CD4-positive, alpha-beta T cell treated with Interleukin-15 for 4 hours (primary cell): Measurements from ENCODE around the gene NPS.

Source experiments
- DNase-seq: peaks from one replicate; pipeline ENCODE4 v3.0.0-alpha.2; 2020; ENCODE audit warnings: low spot score

NPS gene, protein sequence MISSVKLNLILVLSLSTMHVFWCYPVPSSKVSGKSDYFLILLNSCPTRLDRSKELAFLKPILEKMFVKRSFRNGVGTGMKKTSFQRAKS

DNA sequence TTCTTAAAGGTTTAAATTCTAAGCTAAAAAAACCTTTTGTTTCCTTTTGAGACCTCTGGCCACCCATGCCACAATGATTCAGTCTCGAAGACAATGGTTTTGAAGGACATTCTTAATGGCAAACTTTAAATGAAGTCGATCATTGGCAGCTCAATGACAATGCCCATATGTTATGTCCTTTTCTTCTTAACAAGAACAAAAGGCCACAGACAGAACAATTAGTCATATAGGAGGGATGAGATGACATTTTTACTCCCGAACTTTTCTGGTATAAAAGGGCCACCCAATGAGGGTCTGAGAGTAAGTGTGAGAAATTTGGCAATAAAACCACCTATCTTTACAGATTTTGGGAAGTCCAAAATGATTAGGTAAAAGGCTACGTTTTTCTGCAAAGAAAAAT lies at the start of gene NPS:
NPS (plus strand) TSS at position 301 of the 400 bp plus-strand sequence; CDS start at position 361, 60 bp downstream.
- DNase-seq = no peak

DNA sequence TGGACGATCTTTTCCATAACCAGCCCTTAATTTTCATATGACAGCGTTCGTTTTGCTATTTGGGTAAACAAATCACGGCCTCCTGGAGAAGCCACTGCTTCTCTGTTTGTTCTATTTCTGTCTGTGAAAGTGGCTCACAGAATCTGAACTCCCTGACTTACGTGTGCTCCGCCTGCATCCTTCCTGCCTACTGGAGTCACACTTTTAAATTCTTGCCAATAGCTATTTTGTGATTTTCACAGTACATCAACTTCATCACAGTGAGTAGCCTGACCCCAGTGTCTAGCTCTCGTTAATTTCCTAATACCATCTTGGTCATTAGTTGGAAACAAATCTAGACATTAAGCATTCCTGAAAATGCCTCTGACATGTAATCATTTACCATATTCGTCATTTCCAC lies 49.0 kb upstream of the NPS start:
- DNase-seq = no peak

- DNase-seq = no peak
These were observed 43.0 kb upstream of the NPS start for GRCh38 chr10:127506094-127506493.

DNA sequence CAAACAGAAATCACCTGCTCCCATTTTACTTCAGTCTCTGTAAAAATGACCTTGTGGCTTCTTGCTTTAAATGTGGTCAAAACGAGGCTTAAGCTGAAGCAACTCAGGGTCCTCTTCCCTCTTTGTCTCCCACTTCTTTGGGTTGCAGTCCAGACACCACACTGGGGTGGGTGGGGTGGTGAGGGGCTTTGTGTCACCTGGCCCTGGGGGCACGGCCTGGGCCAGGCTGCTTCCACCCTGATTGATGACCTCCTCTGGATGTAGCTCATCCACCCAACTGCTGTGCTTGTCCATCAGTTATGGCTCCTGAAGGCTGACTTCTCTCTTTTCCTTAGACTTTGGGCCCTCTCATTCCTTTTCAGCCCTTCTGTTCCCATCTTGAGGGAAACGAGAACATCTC lies 26.8 kb upstream of the NPS start:
- no peak for DNase-seq

- no peak for DNase-seq
These were observed 25.6 kb upstream of the NPS start for GRCh38 chr10:127523476-127523875.

GRCh38 chr10:127524229-127524628 lies 24.9 kb upstream of the NPS start:
- no peak for DNase-seq

DNA sequence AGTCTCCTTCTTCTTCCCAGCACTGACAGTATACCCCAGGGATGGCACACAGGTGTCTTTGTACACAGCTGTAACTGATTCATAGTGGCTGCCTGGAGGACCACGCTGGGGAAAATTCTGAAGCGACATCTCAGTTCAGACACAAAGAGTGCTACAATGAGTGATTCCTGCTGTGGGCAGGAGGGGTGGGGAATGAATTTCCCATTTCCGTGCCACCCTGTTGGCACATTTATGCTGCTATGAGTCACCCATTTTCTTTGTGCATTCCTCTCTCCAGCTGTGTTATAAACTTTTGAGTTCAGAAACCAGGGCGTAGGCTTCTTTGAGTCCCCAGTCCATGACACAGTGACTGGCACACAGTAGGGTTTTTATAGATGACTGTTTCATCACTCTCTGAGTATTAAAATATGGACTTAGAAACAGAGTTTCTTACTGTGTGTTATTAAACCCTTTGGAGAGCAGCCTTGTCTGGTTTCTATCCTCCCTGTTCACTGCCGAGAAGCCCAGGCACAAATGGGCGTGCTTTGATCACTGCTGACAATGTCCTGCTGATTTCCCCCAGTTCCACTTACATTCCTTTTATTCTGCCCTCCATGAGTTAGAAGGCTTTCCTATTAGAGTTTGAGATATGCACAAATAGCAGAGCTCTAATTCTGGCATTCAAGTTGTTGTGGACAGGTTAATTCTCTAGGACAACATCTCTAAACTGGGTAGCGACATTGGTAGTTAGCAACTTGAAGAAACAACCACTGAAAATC lies 24.0 kb upstream of the NPS start:
- DNase-seq = no peak

GRCh38 chr10:127525686-127526085 lies 23.4 kb upstream of the NPS start:
- no peak for DNase-seq

- DNase-seq = no peak
These were observed 22.9 kb upstream of the NPS start for GRCh38 chr10:127526161-127526560.

DNA sequence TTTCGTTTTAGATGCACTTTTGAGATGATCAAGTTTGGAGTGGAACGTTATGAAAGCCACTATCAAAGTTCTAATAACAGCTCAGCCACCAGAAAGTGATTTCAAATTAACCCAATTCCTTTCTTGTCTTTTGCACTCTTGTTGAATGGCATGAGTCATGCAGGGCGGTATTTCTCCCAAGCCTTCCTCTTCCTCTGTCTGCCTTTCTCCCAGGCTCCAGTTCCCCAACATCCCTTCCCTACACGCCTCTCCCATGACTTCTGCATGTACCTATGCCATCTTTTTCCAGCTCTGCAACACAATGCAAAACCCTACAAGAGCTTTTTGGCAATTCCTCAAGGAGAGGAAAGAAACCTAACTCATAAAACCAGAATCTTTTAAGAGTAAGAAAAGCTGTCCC lies 21.8 kb upstream of the NPS start:
- no peak for DNase-seq

GRCh38 chr10:127527891-127528290 lies 21.2 kb upstream of the NPS start:
- DNase-seq = no peak

DNA sequence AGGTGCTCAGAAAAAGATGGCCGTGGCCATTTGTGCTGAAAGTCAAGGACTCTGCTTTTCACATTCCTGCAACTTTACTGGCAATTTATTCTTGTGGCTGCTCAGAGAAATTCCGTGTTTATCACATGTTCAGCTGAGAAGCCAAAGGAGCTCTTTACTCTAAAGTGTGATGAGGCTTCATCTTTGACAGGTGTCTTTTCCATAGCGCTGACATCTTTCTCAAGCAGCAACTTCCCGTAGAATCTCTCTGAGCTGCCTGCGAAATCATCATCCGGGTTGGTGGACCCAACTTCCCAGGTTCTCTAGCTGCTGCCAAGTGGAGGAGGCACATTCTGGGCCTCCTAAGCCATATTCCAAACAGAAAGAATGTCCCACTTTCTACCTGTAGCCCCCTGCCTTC lies 16.9 kb upstream of the NPS start:
- DNase-seq = no peak

- DNase-seq = no peak
These were observed 16.4 kb upstream of the NPS start for GRCh38 chr10:127532659-127533058.

- DNase-seq = no peak
These were observed 15.0 kb upstream of the NPS start for GRCh38 chr10:127534074-127534473.

- no peak for DNase-seq
These were observed 14.6 kb upstream of the NPS start for GRCh38 chr10:127534496-127534895.

DNA sequence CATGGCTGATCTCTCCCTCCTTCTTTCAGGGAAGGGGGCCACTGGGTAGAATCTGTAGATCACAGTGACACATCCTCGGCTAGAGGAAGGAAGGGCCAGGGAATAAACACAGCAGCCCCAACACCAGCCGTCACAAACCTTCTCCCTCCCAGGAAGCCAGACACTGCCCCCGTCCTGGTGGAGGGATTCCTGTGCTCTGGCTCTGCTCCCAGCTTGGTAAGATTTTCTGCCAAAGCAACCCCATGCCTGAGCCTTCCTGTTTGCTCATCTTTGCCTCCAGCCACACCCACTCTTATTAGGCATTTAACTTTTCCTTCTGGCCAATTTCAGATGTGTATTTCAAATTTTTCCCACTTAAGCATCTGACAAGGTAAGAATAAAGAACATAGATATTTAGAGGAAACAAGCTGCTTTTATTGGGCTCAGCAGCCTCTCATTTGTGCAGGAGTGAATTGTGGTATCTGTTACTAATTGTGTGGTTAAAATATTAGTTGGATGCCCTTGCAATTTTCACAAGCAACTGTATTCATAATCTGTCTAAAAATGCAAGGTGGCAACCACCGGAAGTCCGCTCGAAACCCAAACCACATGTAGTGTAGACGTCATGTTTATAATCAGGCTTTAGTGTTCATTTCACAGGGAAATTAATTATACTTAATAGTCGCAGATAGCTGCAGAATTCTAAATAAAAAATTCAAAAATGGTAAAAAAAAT lies 13.2 kb upstream of the NPS start:
- no peak for DNase-seq

DNA sequence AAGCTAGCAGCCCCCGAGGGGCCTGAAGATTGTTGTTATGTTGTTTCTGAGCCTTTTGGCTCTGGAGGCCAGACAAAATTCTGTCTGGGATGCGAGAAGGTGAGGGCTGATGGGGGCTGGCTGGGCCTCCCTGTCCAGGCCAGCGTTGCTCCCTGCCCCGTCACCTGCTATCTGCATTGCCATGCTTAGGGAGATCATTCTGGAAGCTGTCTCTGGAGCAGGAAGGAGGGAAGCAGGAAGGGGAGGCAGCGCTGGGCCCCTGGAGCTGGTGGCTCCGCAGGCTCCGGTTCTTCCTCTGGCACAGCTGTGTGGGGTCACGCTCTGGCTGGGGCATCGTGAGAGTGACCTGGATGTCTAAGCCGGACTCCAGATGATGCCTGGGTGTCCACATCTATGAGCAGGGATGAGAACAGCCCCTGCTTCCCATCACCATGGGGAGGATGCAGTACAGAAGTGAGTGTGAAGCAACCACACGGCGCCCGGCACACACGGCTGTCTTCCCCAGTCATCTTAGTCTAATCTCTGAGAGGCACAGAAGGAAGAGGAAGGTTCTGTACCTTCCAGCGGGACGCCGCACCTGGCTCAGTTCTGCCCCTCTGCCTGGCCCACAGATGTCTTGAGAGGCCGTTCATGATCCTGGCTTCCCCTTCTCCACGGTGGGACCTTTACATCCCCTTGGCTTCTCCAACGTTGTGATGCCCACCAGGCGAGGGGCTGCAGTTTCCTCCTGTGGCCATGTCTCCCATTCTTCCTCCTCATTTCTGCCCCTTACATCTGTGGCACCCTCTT lies 11.9 kb upstream of the NPS start:
- no peak for DNase-seq

DNA sequence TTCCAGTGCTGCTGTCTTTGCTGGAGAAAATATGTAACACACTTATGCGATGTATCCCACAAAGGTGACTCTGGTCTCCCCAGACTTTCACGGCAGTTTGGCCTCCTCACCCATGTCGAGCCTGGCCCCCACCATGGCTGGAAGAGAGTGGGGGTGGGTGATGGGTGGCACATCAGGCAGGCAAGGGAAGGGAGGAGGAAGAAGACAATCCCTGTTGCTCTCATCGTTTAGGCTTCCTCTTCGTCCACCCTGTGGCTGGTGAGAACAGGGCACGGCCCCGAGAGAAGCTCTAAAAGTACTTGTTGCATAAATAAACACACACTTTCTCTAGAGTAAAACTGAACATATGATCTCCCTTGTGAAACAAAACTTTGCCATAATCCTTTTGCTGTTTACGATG lies 11.2 kb upstream of the NPS start:
- DNase-seq = no peak

DNA sequence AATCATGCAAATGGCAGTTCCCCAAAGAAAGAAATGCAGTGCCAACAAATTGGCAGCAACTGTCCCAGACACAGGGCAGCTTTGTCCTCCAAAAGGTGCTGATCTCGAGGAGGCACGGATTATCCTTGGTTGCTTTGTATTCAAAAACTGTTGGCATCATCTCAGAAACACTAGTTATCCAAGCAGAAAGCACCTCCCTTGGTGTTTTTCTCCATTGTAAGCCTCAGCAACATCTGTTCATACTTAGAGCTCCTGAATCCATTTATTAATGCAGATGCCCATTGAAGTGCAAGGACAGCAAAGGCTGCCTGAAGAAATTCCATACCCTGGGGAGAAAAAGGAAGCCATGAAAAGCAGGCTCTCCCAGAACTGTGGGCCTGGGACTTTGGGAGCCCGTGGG lies 1.1 kb upstream of the NPS start:
- no peak for DNase-seq

DNA sequence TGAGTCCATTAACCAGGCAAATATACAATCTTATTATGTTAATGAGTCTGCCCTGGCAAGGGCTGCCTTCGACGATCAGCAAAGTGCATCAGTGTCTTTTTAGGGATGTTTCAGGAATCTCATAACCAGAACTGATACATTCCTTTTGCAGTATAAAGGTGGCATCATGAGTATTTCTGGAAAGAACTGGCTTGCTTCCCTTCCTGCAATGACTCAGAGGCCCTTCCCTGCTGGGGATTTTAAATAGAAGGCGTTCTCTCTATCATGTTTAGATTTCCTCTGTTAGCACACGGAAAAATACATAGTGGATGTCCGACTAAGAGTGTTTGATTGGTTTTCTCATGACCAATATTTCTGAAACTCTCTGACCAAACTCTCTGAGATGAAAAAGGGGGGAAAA lies 1.8 kb downstream of the NPS start:
- DNase-seq = no peak

DNA sequence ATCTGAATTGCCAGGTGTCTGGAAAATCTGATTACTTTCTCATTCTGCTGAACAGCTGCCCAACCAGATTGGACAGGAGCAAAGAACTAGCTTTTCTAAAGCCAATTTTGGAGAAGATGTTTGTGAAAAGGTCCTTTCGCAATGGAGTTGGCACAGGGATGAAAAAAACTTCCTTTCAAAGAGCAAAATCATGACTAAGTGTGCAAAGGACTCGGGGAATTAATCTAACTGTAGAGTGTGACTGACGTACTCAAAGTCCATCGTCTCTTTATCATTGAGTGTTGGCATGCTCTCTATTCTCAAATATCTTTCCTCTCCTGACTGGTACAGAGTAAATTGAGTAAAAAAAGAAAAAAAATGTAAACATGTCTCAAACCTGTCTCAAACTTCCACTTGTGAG lies 3.3 kb downstream of the NPS start:
- no peak for DNase-seq

GRCh38 chr10:127553417-127553816 lies 4.3 kb downstream of the NPS start:
- DNase-seq = no peak

GRCh38 chr10:127556916-127557315 lies 7.8 kb downstream of the NPS start:
- no peak for DNase-seq
